H54 (cell line): ENCODE measurements around the gene TSSK3.
A peak's percentile ranks its signal among the peaks of the same experiment; 100 is the strongest.

Experiments
- DNase-seq: peaks from one replicate; pipeline ENCODE4 v3.0.0; 2011; ENCODE audit warnings: low spot score, mixed read lengths; ENCODE audit not compliant: insufficient read length
- FAIRE-seq: peaks from 3 replicates; lab custom pipeline; 2011; peaks lifted over from hg19 to GRCh38; lab: Jason Lieb, UNC
- POLR2A ChIP-seq: IDR thresholded peaks from 2 replicates; pipeline ENCODE4 v1.6.1; 2011; ENCODE audit warnings: low read depth, mild to moderate bottlenecking, low read length

The TSSK3 gene

GRCh38 chr1:32334864-32335534, 27.3 kb upstream of the TSSK3 start:
- DNase-seq (no peak), FAIRE-seq (no peak)
- no peak for TF ChIP-seq POLR2A

GRCh38 chr1:32335535-32335789, 26.9 kb upstream of the TSSK3 start:
- FAIRE-seq (no peak), DNase-seq (no peak)
- TF ChIP-seq POLR2A = no peak

- TF ChIP-seq POLR2A = peak; percentile 81
- DNase-seq (no peak), FAIRE-seq (no peak)
Observed at GRCh38 chr1:32335790-32336590, 26.3 kb upstream of the TSSK3 start, which contains the start of gene MARCKSL1. Gene MARCKSL1, minus strand, starts transcription at chr1:32336233. Its CDS starts 200 bp downstream, at chr1:32336033.

GRCh38 chr1:32336591-32336932, 25.8 kb upstream of the TSSK3 start:
- no peak for TF ChIP-seq POLR2A
- FAIRE-seq (no peak), DNase-seq (no peak)

- DNase-seq (peak; percentile 79), FAIRE-seq (peak; percentile 88)
- no peak for TF ChIP-seq POLR2A
Observed at GRCh38 chr1:32336963-32337675, 25.2 kb upstream of the TSSK3 start.

GRCh38 chr1:32337855-32338636, 24.3 kb upstream of the TSSK3 start:
- FAIRE-seq (peak; percentile 69), DNase-seq (no peak)
- no peak for TF ChIP-seq POLR2A

- FAIRE-seq (no peak), DNase-seq (no peak)
- no peak for TF ChIP-seq POLR2A
Observed at GRCh38 chr1:32338637-32339145, 23.6 kb upstream of the TSSK3 start.

- no peak for DNase-seq
- TF ChIP-seq POLR2A = no peak
- no peak for FAIRE-seq
Observed at GRCh38 chr1:32339363-32339978, 22.9 kb upstream of the TSSK3 start.

- no peak for TF ChIP-seq POLR2A
- FAIRE-seq = no peak
- DNase-seq = no peak
Observed at GRCh38 chr1:32341186-32341757, 21.1 kb upstream of the TSSK3 start.

GRCh38 chr1:32341971-32342370, 20.4 kb upstream of the TSSK3 start:
- FAIRE-seq (no peak), DNase-seq (no peak)
- no peak for TF ChIP-seq POLR2A

- DNase-seq (no peak), FAIRE-seq (no peak)
- no peak for TF ChIP-seq POLR2A
Observed at GRCh38 chr1:32342704-32343103, 19.6 kb upstream of the TSSK3 start.

- TF ChIP-seq POLR2A = no peak
- FAIRE-seq (no peak), DNase-seq (no peak)
Observed at GRCh38 chr1:32345289-32345827, 17.0 kb upstream of the TSSK3 start.

- TF ChIP-seq POLR2A = no peak
- DNase-seq = no peak
- no peak for FAIRE-seq
Observed at GRCh38 chr1:32346532-32347157, 15.7 kb upstream of the TSSK3 start.
